ENCODE data around the gene CD300H.

GRCh38 chr17:74532115-74532514 lies 35.2 kb downstream of the CD300H start:
- TF ChIP-seq YY1 (IDR thresholded peaks at IDR 0.05; ENCODE audit: extremely low read depth, insufficient replicate concordance, low read depth, low read length) = no peak
- no peak for TF ChIP-seq POLR2AphosphoS5 (IDR thresholded peaks at IDR 0.05; ENCODE audit: low read depth, low read length)

Data from HCT116 (cell line).